Testis (tissue), 2 donors: ENCODE measurements around the gene LHX2.

Experiments used
- POLR2A ChIP-seq: fragments of 450-650 bp; IDR thresholded peaks from one replicate; pipeline ENCODE4 v1.6.1; 2017; ENCODE audit warnings: antibody characterized with exemption, mild to moderate bottlenecking, moderate library complexity
- TF ChIP-seq, protein P1 (sequence below), 3 experiments: fragments of 450-650 bp in 2 of 3; fragments of 200-600 bp in 1 of 3; sonication (generic) in 1 of 3; IDR thresholded peaks; one replicate each; pipeline ENCODE4 v1.5.1; 2016 to 2019; ENCODE audit warnings: antibody characterized with exemption in 3 of 3, mild to moderate bottlenecking in 2 of 3, moderate library complexity in 1 of 3

GRCh38 chr9:123985869-123986268 is 25.7 kb upstream of the LHX2 start:
- TF ChIP-seq, protein P1, sequence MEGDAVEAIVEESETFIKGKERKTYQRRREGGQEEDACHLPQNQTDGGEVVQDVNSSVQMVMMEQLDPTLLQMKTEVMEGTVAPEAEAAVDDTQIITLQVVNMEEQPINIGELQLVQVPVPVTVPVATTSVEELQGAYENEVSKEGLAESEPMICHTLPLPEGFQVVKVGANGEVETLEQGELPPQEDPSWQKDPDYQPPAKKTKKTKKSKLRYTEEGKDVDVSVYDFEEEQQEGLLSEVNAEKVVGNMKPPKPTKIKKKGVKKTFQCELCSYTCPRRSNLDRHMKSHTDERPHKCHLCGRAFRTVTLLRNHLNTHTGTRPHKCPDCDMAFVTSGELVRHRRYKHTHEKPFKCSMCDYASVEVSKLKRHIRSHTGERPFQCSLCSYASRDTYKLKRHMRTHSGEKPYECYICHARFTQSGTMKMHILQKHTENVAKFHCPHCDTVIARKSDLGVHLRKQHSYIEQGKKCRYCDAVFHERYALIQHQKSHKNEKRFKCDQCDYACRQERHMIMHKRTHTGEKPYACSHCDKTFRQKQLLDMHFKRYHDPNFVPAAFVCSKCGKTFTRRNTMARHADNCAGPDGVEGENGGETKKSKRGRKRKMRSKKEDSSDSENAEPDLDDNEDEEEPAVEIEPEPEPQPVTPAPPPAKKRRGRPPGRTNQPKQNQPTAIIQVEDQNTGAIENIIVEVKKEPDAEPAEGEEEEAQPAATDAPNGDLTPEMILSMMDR (IDR thresholded peaks at IDR 0.05) = no peak
- TF ChIP-seq POLR2A = no peak
